T-helper 1 cell treated with Interleukin-12 subunit alpha and Interleukin-12 subunit beta and Interleukin-4 antibody, amounts not matched to agents 30 ng/mL and 1 ng/mL, for 36 hours (primary cell): Measurements from ENCODE around the gene KLHL29. TPM values are rescaled to one million over a fixed set of nuclear protein-coding genes. Genes with fewer than 3 reads are reported as not detected.

Experiments
- intact Hi-C: fragments of 100-400 bp; cut with micrococcal nuclease; formaldehyde crosslinking; loops from one replicate; pipeline ENCODE4 v1.15.1; 2024
- total RNA-seq: library from RNA; stranded (reverse); gene quantifications from 2 replicates; pipeline ENCODE4 v1.2.3, GENCODE V29; 2022

The KLHL29 gene
- total RNA-seq, 1 donor from 2014 or later = 2.2 TPM

DNA sequence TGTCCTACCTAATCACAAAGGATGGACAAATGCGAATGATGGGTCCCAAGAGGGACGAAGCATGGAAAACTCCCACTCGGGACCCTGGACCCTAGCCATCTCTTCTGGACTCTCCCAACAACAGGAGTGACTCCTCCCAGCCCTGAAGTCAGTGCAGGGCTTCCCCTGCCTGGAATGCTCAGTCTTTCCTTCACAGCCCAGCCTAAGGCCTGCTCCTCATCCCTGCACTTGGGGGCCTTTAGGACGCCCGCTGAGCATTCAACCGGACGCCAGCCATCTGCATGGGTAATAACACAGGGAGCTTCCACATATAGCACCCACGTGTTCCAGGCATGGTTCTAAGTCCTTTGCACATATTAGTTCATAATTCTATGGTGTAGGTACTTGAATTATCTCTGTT, 237.5 kb downstream of the KLHL29 start:
- intact Hi-C loops = no loop called here

DNA sequence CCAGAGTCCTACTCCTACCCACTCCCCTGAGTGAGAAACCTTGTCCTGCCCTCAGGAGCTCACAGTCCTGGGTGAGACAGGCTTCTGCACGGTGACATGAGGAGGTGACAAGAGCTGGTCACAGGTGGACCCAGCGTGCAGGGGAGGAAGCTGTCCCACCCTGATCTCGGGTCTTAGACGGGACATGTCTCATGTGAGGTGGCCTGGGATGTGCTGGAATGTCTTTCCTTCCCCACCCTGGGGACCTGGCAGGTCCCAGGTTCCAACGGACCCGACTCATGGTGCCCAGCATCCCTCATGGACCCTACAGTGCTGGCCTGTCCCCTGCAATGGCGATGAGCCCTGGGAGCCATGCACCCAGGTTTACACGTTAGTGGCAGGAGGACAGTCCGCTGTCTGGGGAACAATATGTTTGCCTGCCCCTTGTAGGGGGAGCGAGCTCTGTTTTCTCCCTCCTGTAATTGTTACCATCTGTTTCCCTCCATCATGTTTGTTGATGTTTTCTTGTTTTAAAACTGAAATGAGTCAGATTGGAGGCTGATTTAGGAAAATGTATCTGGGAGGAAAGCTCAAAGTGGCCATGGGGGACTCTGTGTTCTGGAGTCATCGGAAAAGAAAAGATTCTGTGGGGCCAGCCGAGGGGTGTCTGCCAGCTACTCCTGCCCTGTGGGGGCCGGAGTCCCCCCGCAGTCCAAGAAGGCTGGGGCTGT, 238.1 kb downstream of the KLHL29 start:
- intact Hi-C loops = no loop called here

DNA sequence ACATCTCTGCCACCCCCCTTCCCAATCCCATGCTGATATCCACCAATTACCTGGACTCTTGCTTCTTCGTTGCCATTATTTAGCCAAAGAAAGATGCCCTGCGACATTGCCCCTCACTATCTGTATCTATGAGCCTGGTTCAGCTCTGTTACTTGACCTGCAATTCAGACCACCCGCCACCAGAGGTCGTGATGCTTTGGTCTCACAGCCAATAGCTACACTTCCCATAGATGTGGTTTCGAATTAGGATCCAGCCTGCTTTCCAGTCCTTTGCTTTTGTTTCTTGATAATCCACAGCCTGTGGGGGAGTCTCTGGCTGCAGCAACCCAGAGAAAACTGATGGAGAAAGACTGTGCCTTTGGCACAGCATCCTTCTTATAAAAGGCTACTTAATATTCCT, 239.4 kb downstream of the KLHL29 start:
- intact Hi-C loops = no loop called here

DNA sequence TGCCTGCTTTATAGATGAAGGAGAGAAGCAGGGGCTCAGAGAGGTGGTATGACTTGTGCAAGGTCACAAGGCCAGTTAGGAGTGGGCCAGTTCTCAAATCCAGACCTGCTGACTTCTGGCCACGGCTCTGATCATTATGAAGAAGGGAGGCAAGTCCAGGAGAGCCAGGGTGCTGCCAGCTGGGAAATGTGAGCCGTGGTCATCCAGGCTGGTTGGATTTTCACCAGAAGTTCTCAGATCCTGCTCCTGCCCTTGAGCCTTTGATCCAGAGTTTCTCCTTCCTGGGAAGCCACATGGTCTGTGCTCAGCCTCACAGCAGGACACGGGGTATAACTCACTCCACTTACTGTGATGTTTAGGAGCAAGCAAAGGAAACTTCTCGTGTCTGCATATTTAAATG, 239.9 kb downstream of the KLHL29 start:
- intact Hi-C loops = no loop called here

DNA sequence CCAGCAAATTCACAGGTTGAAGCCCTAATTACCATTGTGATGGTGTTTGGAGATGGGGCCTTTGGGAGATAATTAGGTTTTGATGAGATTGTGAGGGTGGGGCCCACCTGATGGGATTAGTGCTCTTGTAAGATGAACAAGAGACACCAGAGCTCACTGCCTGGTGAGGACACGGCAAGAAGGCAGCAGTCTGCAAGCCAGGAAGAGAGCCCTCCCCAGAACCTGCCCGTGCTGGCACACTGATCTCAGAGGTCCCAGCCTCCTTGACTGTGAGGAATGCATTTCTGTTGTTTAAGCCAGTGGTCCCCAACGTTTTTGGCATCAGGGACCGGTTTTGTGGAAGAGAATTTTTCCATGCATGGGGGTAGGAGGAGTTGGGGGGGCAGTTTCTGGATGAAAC, 240.7 kb downstream of the KLHL29 start:
- intact Hi-C loops = no loop called here

DNA sequence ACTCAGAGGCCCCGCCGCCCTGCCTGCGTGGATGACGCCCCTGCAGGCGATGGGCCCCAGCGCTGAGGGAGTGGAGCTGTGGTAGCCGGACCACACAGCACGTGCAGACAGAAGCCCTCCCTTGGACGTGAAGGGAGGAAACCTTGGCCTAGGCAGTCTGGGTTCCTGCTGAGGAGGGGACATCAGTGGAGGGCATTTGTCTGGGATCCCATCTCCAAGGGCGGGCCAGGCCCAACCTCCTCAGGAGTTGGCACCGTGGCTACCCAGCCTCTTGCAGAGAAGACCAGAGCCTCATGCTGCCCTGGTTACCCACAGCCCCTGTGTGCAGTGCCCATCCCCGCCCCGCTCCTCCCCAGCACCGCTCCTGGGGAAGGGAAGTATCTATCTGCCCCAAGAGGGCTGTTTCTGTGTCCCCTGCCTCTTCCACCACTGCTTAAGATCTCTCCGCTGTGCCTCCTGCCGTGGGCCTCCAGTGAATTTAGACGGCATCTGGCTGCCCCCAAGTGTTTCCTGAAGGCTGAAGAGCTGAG, 241.8 kb downstream of the KLHL29 start:
- intact Hi-C loops = no loop called here

DNA sequence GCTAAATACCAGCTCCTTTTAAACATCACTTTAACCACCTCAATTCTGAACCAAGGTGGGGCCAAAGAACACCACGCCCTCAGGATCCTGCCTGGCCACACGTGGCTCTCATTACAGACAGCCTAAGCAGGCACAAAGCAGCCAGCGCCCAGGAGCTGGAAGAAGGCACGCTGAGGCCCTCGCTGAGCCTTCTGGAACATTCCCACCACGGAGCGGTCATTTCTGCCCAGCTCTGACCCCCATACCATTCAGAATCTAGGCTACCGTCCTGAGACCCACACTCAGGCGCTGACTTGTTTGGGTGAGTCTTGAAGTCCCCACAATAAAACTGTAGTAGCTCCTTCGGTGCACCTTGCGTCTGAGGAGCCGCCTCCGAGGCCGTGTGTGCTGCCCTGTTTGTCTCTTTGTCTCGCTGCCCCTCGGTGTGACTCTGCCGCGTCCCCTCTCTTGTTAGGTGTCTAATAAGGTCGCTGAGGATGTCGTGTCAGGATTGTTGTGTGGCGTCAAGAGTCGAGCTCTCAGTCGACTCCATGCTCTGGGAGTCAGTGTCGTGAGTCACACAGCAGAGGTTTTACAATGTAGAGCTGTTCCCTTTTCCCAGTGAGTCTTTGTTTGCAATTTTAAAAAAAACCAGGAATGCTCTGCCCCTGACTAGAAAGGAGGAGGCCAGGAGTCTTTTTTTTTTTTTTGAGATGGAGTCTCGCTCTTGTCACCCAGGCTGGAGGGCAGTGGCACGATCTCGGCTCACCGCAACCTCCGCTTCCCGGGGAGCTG, 242.4 kb downstream of the KLHL29 start:
- intact Hi-C loops = no loop called here

DNA sequence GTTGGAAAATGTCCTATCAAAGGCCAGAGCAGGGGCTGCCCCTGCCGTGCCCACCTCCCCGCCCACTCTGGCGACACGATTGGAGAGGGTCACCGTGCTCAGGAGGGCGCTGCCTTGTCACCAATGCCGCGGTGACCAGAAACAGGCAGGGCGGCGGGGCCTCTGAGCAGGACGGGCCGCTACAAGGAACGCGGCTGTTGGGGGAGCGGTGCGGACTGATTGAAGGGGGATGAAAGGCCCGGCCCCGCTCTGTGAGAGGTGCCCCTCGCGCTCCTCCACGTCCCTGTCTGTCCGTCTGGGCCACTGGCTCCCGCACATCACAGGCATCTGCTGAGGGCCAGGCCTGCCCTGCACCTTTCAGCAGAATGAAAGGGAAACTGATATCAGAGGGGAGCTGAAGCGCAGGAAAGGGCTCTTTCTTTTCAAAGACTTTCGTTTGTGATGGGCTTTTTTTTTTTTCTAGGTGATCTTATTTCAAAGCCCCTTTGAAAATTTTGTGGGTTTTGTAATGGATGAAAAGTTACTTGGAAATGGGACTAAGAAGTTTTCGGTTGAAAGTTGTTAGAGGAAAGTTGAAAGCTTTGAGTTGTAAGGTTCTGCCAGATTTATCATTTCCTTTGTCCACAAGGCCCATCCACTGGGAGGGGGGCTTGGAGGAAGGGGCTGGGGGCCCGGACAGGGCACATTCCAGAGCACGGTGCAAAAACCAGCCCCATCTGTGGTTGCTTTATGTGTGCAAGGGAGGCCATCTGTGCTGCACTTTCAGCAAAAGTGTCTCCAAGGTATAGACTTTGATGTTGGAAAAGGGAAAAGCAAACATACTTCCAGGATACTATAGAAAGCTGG, 244.2 kb downstream of the KLHL29 start:
- intact Hi-C loops = loop anchor here (1.0 kb wide), 1 partner anchor 39 kb away; no protein-coding TSS in a partner anchor

DNA sequence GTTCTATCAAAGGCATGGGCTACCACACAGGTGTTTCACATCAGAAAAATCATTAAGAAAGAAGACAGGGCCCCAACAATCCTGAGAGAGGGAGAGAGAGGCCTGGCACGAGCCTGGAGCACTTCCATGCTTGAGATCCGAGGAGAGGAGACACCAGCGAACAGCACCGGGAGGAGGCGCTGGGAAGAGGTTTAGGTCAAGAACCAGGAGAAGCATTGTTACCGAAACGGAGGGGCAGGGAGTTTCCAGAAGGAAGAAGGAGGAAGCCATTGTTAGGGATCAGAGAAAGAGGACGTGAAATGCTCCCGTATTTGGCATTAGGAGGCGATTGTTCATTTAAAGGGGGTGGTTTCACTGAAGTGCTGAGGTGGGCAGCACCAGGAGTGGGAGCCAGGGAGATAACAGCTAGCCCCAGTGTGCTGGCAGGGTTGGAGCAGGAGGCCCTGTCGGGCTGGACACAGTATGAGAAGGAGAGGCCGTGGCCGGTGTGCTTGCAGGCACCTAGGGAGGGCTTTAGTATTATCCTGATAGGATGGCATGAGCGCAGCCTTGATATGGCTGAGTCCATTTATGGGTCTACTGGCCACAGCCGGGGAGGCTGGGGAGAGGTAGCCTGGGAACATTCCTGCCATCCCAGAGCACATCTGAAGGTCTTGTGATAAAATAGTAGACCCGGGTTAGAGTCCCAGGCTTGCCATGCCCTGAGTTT, 244.9 kb downstream of the KLHL29 start:
- intact Hi-C loops = loop anchor here (1.0 kb wide), 1 partner anchor 38 kb away; no protein-coding TSS in a partner anchor

DNA sequence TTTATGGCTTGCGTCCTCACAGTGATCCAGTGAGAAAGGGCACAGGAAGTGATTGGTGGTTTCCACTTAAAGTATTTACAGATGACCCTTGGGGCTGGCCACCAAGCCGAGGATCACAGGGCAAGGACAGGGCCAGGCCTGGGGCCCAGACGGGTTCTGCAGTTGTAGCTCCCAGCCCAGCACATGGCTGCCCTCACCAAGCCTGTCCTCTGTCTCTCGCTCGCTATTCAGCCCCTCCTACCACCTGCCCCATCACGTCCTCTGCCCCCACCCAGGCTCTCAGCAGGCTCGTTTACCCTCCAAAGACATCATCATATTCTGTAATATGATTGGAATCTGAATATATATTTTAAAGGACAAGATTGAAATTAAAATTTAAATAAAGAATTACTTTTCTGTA, 246.0 kb downstream of the KLHL29 start:
- intact Hi-C loops = no loop called here

DNA sequence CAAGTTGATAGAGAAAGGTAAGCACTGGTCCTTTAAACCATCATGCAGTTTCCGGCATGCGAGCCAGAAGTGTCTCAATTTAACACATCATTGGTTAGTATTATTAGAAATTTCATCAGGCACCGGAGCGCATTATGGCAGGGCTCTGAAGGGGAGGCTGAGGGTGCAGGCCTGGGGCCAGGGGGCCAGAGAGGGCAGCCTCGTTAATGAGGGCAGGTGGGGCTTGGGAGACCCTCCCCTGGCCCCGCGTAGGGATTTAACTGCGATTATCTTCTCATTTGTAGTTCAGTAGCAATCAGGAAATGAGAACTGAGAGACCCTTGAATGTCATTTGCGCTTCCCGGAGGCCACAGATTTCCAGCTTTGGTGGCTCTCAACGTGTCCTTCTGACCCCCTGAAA, 246.4 kb downstream of the KLHL29 start:
- intact Hi-C loops = no loop called here

DNA sequence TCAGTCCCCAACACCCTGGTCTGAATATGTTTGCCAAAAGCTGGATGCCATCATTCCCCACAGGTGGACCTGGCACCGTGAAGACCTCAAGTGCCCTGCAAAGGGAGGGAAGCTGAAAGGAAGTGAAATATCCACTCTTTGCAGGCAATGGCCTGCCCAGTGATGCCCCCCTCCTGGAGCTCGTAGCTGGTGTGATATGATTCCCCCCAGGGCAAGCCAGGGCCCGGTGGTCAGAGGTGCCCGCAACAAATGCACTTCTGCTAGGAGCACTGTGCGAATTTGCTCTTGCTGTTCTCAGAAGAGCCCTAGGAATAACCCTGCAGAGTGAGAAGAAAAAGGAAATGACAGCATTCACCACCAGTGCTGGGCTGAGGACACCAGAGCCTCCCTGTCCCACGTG, 247.4 kb downstream of the KLHL29 start:
- intact Hi-C loops = no loop called here

DNA sequence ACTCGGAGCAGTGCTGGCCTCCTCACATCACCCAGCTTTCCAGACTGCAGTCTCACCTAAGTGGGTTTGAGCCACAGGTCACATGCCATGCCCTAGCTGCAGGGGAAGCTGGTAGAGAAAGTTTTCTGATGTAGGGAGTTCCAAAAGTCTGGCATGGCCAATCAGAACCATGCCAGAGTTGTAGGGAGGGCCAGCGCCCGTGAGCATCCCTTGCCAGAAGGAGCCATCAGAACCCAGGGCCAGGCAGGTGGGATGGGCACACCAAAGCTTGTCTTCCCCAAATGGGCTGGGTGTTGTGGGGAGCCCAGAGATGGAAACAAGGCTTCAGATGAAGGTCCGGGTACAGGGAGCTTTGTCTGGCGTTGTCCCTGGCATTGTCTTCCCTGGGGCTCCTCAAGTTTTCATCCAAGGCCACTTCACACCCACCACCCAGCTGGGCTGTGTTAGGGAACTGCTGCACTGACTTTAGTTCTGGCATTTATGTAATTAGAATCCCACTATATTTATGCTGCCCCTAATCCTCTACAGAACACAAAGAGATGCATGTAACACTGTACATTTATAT, 247.9 kb downstream of the KLHL29 start:
- intact Hi-C loops = no loop called here

DNA sequence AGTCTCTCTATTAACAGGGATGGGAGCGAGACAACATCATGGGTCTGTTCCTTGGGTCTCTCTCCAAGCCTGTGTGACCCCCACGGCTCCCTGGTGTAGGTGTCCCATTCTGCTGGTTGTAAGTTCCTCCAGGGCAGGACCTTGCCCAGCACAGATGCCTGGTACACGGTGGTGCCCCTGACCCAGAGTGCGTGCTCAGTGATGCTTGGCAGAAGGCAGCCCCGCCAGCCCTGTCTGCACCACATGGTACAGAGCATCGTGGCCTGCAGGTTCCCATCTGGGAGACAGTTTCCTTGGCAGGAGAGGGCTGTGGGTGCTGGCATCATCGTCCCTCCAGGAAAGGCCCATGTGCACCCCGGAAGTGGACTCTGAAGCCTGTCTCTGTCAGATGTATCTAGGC, 249.0 kb downstream of the KLHL29 start:
- intact Hi-C loops = no loop called here

DNA sequence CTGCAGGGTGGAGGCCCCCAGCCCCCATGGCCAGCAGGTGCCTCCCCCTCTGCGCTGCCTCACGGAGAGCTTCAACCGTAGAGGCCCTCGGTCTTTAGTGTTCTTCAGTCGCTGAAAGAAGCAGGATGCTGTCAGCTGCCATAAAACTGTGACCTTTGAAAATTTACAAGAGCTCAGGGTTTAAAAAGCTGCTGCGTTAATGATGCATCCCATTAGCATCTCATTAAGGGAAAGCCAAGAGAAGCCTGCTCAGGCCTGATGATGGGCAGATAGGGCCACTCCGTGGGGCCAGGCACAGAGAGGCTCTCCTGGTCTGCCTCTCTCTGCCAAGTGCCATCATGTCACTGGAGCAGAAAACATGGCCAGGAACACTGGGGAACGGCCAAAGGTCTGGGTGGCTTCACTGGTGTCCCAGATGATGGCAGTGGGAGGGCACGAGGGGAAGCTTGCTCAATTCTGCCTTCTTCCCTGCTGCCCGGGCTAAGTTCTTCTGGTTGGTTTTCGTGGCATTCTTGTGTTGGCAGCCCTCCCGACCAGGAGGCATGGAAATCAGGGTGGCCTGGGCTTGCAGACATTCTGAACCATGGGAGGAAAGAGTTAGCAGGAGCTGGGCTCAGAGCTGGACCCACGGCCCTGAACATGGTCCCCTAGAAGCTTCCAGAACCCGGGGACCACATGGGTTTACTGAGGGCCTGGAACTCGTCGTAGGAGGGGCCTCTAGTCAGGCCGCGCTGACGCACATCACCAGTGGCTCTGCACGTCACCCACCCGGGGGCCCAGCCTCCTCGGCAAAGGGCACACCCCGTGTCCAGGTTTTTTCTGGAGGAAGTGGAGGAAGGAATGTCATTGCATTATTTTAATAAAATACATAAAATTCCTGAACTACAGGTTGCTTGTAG, 250.7 kb downstream of the KLHL29 start:
- intact Hi-C loops = no loop called here

DNA sequence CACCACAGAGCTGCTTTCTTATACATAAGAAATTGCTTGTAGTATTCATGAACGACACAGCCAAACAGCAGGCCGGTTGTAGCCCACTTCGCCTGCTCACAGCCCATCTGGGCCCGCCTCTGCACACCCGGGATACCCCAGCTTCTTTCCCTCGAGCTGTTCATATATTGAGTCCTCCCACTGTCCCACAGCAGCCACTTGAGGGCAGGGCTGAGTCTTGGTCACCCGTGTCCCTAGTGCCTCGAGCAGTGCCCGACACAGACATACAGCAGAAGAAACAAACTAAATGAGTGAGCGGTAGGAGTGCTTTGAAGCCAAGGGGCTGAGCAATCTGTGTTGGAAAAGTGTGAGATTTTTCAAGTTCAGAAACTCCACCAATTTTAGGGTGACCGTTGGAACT, 251.4 kb downstream of the KLHL29 start:
- intact Hi-C loops = no loop called here

DNA sequence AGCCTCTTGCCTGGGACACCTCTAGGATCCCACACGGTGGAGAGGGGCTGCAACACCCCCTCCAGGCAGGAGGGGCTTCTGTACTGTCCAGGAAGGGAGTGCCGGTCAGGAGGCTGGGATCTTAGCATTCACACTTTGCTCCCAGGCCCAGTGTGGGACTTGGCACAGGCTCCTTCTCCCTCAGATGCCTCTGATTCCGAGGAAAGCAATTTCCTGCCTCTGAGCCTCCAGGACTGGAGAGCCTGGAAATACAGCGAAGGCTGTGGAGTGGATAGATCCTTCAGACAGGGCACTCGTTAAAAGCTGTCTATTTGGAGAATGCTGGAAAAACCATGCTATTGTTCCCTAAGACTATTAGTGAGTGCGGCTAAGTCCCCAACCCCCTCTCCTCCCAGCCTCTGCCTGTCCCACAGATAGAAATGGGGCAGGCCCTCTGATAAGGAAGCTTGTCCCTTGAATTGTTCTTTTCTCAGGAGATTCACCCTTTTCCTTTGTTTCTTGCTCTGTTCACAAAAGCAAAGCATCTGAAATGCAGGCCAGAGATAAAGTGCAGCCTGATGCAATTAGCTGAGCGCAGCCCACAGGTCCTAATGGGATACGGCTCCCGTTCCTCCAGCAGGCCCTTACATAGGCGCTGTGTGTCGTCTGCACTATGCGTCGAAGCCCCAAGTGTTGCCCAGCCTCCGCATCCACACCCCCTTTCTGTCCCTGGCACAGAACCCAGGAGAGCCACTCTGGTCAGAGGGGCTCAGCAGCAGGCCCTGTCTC, 252.2 kb downstream of the KLHL29 start:
- intact Hi-C loops = no loop called here

DNA sequence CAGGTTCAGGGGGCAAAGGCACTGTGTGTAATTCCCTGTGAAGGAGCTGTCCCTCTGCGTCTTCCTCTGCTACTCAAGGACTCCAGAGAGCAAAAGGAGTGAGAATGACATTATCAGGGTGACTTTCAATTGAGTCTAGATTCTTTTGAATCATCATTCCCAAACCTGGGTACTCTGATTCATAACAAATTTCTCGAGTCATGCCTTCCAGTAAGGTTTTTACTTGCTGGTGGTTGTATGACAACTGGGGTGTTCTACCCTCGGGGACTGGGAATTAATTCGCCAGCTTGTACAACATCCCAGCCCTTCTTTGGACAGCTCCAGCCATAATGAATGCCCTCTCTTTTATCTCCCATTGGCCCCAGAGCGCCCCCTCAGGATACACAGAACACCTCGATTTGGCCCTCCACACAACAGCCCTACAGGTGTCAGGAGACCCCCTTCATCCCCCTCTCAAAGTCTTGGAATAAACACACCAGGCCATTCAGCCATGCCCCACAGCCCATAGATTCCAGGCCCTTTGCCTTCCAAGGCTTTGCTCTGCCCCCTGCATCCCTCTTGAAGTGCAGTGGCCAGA, 254.5 kb downstream of the KLHL29 start:
- intact Hi-C loops = no loop called here

DNA sequence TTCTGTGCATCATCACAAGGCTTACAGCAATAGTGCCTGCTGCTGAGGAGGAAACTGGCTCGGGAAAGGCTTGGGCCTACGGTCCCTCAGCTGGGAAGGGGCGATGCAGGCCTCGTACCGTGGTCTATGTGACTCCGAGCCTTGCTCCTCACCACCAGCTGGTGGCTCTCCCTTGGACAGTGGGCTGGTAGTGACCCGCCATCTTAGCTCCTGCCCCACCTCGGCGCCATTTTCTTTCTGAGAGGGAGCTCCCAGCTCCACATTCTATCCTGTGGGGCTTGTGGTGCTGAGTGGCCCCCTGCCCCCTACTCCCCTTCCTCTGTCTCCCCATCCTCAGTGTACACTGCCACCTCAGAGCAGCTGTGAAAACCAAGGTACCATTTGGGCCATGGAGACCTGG, 255.7 kb downstream of the KLHL29 start:
- intact Hi-C loops = no loop called here
